Mucosa of descending colon (tissue), 3 donors: ENCODE measurements around the gene ABCB4. TPM values are rescaled to one million over a fixed set of nuclear protein-coding genes. Genes with fewer than 3 reads are reported as not detected.

Experiments used
- ATAC-seq: fragments of 200-7000 bp; cut with Tn5 transposase; one replicate; pipeline ENCODE4 v1.9.1; 2020; ENCODE audit warnings: mild to moderate bottlenecking, moderate library complexity
- DNase-seq, 3 donors: peaks; one replicate each; pipeline ENCODE4 v3.0.0-alpha.2; 2020
- H3K36me3 ChIP-seq: fragments of 200-600 bp; one replicate; pipeline ENCODE4 v1.8.0; 2021; ENCODE audit warnings: low read depth, mild to moderate bottlenecking
- H3K4me1 ChIP-seq: fragments of 200-600 bp; one replicate; pipeline ENCODE4 v1.8.0; 2021; ENCODE audit warnings: low read depth, mild to moderate bottlenecking
- H3K4me3 ChIP-seq: fragments of 200-600 bp; one replicate; pipeline ENCODE4 v1.8.0; 2021; ENCODE audit warnings: mild to moderate bottlenecking
- H3K9me3 ChIP-seq: fragments of 200-600 bp; one replicate; pipeline ENCODE4 v1.8.0; 2021; ENCODE audit warnings: mild to moderate bottlenecking
- intact Hi-C, 2 donors: fragments of 100-400 bp; cut with DNase I in 1 of 2; cut with micrococcal nuclease in 1 of 2; formaldehyde crosslinking; loops; one replicate each; pipeline versions ENCODE4 v1.11.0 to v1.11.1; 2022; cut with DNase I, micrococcal nuclease
- total RNA-seq, 3 donors: library from RNA; stranded (reverse); fragmentation: NEBNext Ultra II Directional in 2 of 3; extraction: Animal tissue kit (Norgen Biotek cat#: 25700) in 2 of 3; gene quantifications; one replicate each; pipeline versions ENCODE4 v1.2.1 to v1.2.4, GENCODE V29; 2021 to 2023
- TF ChIP-seq, protein P1 (sequence below): fragments of 200-600 bp; IDR thresholded peaks from one replicate; pipeline ENCODE4 v1.8.0; 2022; ENCODE audit warnings: antibody characterized with exemption, mild to moderate bottlenecking
- donor health status: DM: no; HTN: no; CAD: no; lungs with moderate emphysema.
- donor health status: DM: no; HTN: no; CAD: no.
- donor health status: DM: no; HTN: yes; CAD: no.

ABCB4 gene
- total RNA-seq, 3 donors from 2014 or later: 0.65 to 1.4 (median 1.2) TPM

DNA sequence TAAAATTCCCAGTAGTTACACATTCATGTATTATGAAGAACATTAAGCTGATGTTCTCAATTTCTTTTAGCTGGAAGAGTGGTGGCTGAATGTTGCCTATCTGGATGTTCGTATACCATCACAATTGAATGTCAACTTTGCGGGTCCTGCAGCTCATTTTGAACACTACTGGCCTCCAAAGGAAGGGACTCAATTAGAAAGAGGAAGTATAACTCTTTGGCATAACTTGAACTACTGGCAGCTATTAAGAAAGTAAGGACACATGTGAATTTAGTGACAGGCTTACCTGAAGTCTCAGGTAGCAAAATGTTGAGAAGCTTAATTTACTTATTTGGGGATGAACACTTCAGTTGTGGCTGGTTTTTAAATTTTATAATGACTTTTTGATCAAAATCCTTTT lies 114.2 kb downstream of the ABCB4 start:
- H3K4me1 ChIP-seq: no peaks in the 10 kb centered on the region
- no peaks in the 10 kb centered on the region for H3K9me3 ChIP-seq
- TF ChIP-seq, protein P1, sequence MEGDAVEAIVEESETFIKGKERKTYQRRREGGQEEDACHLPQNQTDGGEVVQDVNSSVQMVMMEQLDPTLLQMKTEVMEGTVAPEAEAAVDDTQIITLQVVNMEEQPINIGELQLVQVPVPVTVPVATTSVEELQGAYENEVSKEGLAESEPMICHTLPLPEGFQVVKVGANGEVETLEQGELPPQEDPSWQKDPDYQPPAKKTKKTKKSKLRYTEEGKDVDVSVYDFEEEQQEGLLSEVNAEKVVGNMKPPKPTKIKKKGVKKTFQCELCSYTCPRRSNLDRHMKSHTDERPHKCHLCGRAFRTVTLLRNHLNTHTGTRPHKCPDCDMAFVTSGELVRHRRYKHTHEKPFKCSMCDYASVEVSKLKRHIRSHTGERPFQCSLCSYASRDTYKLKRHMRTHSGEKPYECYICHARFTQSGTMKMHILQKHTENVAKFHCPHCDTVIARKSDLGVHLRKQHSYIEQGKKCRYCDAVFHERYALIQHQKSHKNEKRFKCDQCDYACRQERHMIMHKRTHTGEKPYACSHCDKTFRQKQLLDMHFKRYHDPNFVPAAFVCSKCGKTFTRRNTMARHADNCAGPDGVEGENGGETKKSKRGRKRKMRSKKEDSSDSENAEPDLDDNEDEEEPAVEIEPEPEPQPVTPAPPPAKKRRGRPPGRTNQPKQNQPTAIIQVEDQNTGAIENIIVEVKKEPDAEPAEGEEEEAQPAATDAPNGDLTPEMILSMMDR: no peak
- ATAC-seq (no peak), DNase-seq (no peak)
- no peak overlapping the region for H3K4me3 ChIP-seq
- no peaks in the 10 kb centered on the region for H3K36me3 ChIP-seq
- intact Hi-C loops: no loop called here

DNA sequence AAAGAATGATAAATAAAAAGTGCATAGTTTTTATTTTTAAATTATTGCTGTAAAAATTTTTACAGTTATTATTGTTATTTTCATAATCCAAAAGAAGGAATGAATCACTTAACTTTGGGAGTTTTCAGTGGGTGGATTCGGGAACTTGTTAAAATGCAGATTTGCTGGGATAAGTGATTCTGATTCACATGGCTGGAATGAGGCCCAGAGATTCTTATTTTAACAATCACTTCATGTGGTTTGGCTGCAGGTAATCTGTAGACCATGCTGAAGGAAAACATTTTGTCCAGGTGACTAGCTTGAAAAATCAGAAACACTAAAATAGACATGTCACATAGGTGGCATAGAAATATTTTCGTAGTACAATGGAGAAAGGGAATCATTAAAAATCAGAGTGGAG lies 116.1 kb downstream of the ABCB4 start:
- intact Hi-C loops: no loop called here
- H3K4me3 ChIP-seq: no peak overlapping the region
- H3K36me3 ChIP-seq: no peaks in the 10 kb centered on the region
- DNase-seq (no peak), ATAC-seq (no peak)
- H3K4me1 ChIP-seq: no peaks in the 10 kb centered on the region
- TF ChIP-seq, protein P1: no peak
- H3K9me3 ChIP-seq: peaks cover 7% of the 10 kb centered on the region

DNA sequence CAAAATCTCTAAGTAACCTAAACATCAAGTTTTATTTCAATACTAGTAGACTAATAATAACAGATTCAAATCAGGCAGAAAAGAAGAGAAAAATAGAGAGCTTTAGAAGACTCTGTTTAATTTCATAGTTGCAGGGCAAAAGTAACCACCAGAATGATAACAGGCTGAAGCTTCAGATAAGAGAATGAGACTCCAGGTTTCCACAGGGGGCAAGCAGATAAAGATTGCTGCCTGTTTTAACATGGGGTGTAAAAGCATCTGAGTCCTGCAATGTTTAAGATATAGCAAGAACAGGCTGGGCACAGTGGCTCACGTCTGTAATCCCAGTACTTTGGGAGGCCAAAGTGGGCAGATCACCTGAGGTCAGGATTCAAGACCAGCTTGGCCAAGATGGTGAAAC lies 119.0 kb downstream of the ABCB4 start:
- DNase-seq (no peak), ATAC-seq (no peak)
- Histone ChIP-seq H3K36me3 (no peaks in the 10 kb centered on the region), H3K9me3 (peaks cover 15% of the 10 kb centered on the region), H3K4me3 (no peak overlapping the region), H3K4me1 (no peaks in the 10 kb centered on the region)
- intact Hi-C loops: no loop called here
- TF ChIP-seq, protein P1: no peak

DNA sequence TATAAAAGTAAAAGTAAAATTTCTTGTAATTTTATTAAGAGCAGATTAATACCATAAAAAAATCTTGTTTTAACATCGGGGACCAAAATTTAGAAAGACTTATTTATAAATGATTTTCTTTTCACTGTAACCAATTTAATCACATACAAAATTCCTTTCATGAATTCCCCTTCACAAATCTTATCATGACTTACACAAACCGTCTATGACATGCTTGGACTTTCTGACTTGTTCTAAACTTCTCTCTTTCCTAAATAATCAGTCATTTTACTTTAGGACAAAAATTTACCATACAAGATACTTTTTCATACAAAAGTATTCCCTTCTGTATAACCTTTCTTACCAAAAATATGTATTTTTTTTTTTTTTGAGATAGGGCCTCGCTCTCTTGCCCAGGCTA lies 120.7 kb downstream of the ABCB4 start:
- DNase-seq: no peak
- peaks cover 15% of the 10 kb centered on the region for H3K9me3 ChIP-seq
- TF ChIP-seq, protein P1: no peak
- no peaks in the 10 kb centered on the region for H3K4me1 ChIP-seq
- intact Hi-C loops: no loop called here
- no peak for ATAC-seq
- H3K4me3 ChIP-seq: no peak overlapping the region
- H3K36me3 ChIP-seq: no peaks in the 10 kb centered on the region

Other genes with a start within 250 kb of the ABCB4 start
- 10 to 100 TPM; 16.9 to 28.8 (median 23.6) TPM for gene CROT, start 130.0 kb downstream of the ABCB4 start, total RNA-seq
- gene ABCB1, start 125.2 kb upstream of the ABCB4 start, total RNA-seq: 100 to 1,000 TPM in 1 of 3 donors, 10 to 100 TPM in 2; 76.5 to 226 (median 90.6) TPM
- gene RUNDC3B, start 152.7 kb upstream of the ABCB4 start, total RNA-seq: 10 to 100 TPM in 1 of 3 donors, 1 to 10 TPM in 2; 5.9 to 15.5 (median 6.0) TPM